ENCODE measurements around the gene ARHGAP24.
"Not testable (repeated sequence)": the region's sequence is repeated elsewhere in the genome, so short reads cannot be mapped to it uniquely, and the experiment has no call there.

The ARHGAP24 gene

GRCh38 chr4:85798012-85798770 lies 323.2 kb downstream of the ARHGAP24 start:
- in situ Hi-C loops (cut with MboI; ENCODE audit: low sequenced_read_pairs) = no loop called here

- in situ Hi-C loops (cut with MboI; ENCODE audit: low sequenced_read_pairs) = no loop called here
These were observed 328.9 kb downstream of the ARHGAP24 start for GRCh38 chr4:85803856-85804255.

GRCh38 chr4:85805891-85806290 lies 330.9 kb downstream of the ARHGAP24 start:
- in situ Hi-C loops (cut with MboI; ENCODE audit: low sequenced_read_pairs) = no loop called here

DNA sequence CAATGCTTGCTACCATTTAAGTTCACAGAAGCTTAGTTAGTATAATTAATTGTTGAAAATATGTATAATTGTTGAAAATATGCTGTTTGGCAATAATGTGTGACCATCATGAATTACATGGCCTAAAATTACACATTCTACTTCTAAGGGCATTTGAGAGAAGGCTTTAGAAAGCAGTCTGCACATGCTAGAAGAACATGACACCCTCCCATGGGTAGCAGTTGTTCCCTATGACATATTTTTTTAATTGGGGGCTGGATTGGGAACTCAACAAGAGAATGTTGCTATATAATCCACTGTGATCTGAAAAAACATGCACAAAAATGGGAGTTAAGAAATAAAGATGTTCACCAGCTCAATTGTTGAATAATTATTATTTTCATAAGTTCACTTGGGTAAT lies 331.4 kb downstream of the ARHGAP24 start:
- in situ Hi-C loops (cut with MboI; ENCODE audit: low sequenced_read_pairs) = no loop called here

- in situ Hi-C loops (cut with MboI; ENCODE audit: low sequenced_read_pairs) = no loop called here
These were observed 332.4 kb downstream of the ARHGAP24 start for GRCh38 chr4:85807247-85807950.

DNA sequence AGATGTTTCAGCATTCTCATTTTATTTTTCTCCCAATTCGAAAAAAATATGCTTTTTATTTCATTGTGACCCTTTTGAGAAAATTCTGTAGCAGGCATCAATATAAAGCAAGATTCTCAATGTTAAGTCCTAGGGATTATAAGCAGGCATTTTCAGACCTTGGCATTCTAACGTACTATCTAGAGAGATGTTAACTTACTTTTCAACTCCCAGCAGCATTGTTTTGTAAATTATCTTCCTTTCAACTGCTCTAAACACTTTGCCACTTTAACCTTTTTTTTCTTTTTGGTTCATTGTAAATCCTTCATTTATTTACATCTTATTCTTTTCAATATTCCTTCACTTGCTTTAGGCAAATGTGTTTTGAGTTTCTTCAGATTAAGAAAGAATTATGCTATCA lies 333.2 kb downstream of the ARHGAP24 start:
- in situ Hi-C loops (cut with MboI; ENCODE audit: low sequenced_read_pairs) = no loop called here

DNA sequence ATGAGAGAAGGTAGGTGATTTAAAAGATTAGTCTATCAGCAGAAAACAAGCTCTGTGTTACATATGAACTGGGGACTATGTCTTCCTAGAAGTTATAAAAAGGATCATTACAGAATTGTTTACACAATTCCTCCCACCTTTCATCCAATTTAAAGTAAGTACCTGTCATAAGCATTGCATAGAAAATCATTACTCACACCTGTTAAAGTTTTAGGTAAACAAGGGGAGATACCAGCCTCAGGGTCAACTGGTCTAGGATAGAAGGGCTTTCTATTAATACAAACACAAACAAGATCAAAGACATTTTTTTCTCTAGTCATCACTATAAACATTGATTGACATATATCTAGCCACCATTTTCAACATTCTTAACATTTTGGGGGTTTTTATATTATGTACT lies 333.9 kb downstream of the ARHGAP24 start:
- in situ Hi-C loops (cut with MboI; ENCODE audit: low sequenced_read_pairs) = no loop called here

DNA sequence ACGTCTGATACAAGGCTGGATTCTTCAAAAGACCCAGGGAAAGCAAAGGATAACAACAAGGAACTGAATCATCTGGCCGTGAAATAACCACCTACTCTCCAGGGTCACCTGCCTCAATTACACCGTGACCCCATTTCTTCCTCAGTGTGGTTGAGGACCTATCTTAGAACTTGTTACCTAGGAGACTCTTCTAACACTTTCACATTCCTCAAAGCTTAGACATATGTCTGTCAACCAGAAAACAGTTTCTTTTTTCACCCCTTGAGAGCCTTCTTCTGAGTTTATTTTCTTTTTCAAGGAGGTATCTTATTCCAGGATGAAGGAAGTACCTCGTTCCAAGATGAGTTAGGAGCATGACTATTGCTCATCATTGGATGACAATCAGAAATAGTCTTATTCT lies 337.8 kb downstream of the ARHGAP24 start:
- in situ Hi-C loops (cut with MboI; ENCODE audit: low sequenced_read_pairs) = no loop called here

- in situ Hi-C loops (cut with MboI; ENCODE audit: low sequenced_read_pairs) = no loop called here
These were observed 341.0 kb downstream of the ARHGAP24 start for GRCh38 chr4:85815796-85816459.

DNA sequence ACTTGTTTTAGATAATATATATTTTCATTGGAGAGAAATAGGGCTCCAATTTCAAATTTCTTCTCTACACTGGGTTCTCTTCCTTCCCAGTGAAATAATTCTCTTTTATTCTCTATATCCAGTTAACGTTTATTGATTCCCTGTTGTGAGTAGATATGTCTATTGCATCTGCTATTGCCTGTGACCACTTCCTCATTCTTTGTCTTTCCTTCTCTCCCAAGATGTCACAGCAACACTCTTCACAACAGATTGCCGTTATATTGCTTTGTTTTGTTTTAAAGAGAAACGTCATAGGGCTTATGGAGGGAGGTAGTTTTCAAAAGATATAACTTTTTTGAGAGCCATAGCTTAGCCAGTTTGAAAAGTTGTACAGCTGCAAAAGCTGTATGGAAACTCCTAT lies 343.8 kb downstream of the ARHGAP24 start:
- in situ Hi-C loops (cut with MboI; ENCODE audit: low sequenced_read_pairs) = no loop called here

GRCh38 chr4:85820101-85820500 lies 345.2 kb downstream of the ARHGAP24 start:
- in situ Hi-C loops (cut with MboI; ENCODE audit: low sequenced_read_pairs) = not testable (repeated sequence)

- in situ Hi-C loops (cut with MboI; ENCODE audit: low sequenced_read_pairs) = no loop called here
These were observed 346.9 kb downstream of the ARHGAP24 start for GRCh38 chr4:85821688-85822455.

- in situ Hi-C loops (cut with MboI; ENCODE audit: low sequenced_read_pairs) = no loop called here
These were observed 348.3 kb downstream of the ARHGAP24 start for GRCh38 chr4:85823295-85823694.

DNA sequence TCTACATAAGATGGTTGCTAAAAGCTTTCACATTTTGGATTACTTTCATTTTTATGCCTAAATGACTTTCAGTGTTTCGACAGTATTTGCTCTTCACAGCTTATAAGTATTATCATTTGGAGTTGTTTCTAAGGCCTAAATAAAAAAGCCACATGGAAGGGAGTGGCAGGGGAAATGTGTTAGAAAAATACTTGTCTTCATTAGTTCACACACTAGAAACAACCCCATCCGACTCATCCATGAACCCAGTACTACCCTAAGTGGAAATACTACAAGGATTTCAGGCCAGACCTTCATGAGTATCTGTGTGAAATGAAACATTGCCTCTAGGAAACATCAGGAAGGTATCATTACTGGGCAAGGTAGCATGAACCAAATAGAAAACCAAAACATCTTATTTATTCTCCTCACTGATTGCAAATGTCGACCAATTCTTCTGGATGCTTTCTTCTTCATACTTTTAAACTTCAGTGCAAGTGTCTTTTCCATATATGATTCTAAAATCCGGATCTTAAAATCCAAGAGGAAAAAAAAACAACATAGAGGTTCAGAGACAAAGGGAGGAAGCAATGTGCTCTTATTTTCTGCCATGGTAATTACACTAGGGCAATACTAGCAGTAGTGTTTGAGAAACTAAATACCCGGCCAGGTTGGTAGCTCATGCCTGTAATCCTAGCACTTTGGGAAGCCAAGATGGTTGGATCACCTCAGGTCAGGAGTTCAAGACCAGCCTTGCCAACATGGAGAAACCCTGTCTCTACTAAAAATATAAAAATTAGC lies 349.4 kb downstream of the ARHGAP24 start:
- in situ Hi-C loops (cut with MboI; ENCODE audit: low sequenced_read_pairs) = no loop called here

DNA sequence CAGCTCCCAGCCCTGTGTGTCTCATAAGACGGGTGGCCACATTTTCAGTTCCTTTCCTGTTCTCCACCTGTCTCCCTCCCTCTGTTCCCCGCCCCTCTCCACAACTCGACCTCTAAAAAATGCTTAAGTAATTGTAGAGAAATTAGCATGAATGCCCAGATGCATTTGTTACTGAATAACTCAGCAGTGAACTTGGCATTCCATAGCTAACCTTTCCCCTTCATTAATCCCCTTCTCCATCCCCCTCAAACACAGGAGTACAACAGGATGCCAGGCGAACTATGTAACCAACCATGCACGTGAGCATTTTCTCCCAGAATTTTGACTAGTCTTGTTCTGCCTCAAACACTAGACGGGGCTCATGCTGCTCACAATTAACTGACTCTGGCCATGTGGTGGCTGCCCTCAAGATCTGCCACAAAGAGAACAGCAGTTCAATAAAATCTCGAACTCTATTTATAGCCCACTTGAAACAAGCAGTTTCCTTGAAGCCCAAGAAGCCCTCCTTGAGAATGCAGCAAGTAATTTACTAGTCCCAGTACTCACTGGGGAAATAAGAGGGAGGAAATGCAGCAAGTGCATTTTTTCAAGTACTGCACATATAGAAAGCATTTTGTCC lies 351.2 kb downstream of the ARHGAP24 start:
- in situ Hi-C loops (cut with MboI; ENCODE audit: low sequenced_read_pairs) = no loop called here

GRCh38 chr4:85828027-85828890 lies 353.3 kb downstream of the ARHGAP24 start:
- in situ Hi-C loops (cut with MboI; ENCODE audit: low sequenced_read_pairs) = no loop called here

DNA sequence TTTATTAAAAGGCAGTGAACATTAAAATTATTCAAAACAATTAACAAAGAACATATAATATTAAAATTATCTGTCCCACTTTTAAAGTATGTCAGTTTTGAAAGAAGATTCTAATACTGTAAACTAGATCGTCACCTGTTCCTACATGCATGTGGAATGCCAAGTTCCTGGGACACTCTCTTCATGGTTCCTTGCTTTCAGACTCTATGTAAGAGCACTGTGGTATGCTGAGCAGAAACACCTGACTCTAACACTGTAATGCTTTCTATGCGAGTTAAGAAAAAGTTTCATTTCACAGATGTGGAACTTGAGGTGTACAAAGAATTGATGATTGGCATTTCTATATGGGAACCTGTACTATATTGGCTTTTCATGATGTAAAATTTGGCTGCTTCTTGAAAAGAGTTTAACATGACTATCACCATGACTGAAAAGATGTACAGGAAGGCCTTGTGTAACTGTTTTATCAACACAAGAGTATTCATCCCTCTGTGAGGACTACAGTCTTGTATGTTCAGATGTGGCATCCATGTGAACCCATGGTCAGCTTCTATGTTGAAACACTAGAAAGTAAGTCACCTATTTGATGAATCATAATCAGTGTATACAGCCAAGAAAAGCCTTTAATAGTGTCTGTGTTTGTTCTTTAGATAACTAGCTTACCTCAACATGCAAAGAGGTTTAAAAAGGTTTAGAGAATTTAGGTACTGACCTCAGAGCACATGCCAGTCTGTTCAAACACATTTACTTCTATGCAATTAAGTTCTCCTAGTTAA lies 354.5 kb downstream of the ARHGAP24 start:
- in situ Hi-C loops (cut with MboI; ENCODE audit: low sequenced_read_pairs) = no loop called here

DNA sequence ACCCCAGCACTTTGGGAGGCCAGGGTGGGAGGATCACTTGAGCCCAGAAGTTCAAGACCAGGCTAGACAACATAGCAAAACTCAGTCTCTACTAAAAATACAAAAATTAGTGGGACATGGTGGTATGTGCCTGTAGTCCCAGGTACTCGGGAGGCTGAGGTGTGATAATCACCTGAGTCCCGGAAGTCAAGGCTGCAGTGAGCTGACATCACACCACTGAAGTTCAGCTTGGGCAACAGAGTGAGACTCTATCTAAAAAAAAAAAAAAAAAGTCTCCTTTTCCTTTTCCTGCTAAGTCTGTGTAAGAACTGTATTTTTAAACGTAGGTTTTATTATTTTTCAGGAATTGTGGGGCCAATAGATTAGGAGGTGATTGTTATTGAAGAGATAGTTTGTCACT lies 356.7 kb downstream of the ARHGAP24 start:
- in situ Hi-C loops (cut with MboI; ENCODE audit: low sequenced_read_pairs) = no loop called here
